NCI-H82 treated with DMSO at 0.1 percent for 48 hours (cell line): Measurements from ENCODE around the gene XAB2.
A peak's percentile ranks its signal among the peaks of the same experiment; 100 is the strongest.

Source experiments
- DNase-seq: peaks from one replicate; lab custom pipeline; 2025; ENCODE audit not compliant: unreplicated experiment; lab: John Stamatoyannopoulos, UW

The XAB2 gene

DNA sequence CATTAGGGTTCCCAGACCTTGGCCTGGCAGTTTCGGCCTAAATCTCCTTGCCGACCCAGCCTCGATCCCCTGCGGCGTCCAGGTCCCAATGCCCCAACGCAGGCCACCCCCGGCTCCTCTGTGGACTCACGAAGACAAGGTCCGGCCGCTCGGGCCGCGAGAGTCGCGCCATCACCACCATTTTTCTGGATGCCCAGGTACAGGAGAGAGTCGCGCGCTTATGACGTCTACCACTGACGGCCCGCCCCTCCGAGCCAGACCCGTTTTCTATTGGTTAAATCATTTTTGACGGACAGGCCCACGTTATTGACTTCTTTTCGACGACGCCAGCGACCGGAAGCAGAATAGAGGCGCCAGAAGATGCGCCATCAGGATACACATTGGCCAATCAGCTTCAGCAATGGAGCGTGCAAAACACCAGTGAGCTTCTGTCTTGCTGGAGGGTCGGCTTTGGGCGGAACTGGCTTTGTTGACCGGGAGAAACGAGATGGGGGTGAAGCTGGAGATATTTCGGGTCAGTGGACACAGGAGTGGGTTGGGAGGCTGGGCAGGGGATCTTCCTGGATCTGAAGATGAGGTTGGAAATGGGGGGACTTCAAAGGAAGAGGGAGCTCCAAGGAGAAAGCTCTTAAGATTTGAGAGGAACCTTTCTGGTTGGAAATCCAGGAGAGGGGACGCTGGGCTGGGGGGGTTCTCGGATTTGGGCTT is at the start of gene XAB2, which contains the start of gene PET100:
TSS of gene XAB2 (minus strand) at position 199 of the 708 bp plus-strand sequence. CDS start at position 181, 18 bp downstream.
TSS of gene PET100 (plus strand) at position 447 of the 708 bp plus-strand sequence. CDS start at position 488, 41 bp downstream.
- DNase-seq = peak; percentile 96

DNA sequence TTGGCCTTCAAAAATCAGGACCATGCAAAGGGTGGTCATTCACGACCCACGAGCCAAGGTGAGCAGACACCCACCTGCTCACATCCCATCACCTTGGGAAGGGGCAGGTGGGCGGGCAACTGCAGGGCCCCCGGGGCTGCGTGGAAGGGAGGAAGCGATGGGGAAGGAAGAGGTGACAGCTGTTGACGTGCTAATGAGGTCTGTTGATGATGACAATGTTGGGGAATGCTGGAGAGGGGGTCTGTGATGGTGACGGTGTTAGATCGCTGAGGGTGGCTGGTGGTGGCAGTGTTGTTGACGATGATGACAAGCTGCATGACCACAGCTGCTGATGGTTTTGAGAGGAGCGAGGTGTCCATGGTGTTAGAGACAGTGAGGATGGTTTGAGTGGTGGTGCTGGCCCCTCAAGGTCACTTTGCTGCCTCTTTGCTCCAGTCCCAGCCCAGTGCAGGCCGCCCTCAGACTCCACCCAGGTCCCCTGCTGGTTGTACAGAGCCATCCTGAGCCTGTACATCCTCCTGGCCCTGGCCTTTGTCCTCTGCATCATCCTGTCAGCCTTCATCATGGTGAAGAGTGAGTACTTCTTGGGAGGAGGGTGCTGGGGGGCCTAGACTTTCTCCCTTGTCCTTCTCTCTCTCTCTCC is 48.4 kb upstream of the XAB2 start:
- no peak for DNase-seq

- no peak for DNase-seq
Measured at GRCh38 chr19:7676854-7677253, 47.5 kb upstream of the XAB2 start, which contains the start of gene MCEMP1. MCEMP1 (plus strand) TSS chr19:7677090; CDS start chr19:7677121, 31 bp downstream.

DNA sequence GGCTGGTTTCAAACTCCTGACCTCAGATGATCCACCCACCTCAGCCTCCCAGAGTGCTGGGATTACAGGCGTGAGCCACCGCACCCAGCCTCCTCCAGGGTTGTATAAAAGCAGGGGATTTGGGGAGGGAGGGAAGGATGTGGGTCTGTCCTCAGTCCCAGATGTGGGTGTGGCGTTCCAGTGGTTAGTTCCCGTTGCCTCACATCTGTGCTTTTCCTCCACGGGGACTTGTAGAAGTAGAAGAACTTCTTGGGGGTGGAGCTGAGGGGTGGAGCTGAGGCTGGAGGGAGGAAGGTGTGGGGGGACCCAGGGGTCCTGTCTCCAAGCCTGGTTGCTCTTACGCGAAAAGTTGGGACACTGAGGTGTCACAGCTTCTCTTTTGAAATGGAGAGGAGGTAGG is 47.0 kb upstream of the XAB2 start:
- DNase-seq = no peak

DNA sequence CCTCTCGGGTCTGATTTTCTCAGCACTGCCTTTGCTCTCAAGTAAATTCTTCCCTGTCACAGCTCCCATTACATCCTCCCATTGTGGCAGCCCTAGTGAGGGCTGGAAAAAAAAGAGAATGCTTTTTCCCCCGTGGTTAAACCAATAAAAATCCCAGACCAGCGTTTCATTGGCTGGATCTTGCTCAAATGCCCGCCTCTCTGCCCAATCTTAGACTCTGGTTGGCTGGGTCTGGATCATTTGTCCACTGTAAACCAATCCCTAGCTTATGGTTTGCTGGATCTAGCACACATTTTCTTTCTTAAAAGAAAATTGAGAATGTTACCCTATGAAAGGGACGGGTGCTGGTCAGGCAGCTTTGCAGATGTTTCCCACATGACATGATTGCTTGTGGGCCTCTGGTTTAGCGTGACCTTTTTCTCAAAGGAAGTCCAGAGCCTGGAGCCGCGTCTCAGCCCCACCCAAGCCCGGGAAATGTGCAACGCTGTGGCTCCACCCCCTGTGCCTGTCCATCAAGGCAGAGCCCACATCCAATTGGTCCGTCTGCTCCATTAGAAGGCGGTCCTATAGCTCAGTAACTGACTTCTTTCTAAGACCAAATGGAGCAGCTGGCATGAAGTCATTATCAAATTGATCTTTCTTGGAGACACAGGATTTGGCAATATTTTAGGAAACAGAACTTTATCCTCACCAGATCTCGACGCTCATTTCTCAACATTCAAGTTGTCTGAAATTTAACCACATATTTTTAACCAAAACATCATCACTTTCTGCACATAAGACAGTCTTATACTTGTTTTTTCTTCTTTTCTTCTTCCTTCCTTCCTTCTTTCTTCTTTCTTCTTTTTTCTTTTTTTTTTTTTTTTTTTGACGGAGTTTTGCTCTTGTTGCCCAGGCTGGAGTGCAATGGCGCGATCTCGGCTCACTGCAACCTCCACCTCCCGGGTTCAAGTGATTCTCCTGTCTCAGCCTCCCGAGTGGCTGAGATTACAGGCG is 45.0 kb upstream of the XAB2 start:
- peak; percentile 57 for DNase-seq

DNA sequence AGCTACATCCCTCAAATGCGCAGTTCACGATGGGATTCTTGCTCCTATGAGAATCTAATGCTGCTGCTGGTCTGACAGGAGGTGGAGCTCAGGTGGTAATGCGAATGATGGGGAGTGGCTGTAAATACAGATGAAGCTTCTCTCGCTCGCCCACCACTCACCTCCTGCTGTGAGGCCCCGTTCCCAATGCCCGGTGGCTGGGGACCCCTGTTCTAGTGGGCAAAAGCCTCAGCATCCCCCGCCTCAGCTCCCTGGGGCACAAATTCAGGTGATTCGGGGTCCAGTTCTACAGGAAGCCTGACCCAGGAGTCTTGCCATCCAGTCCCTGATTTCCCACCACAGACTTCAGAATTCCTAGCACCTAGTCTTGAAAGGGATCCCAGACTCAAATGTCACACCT is 43.2 kb upstream of the XAB2 start:
- no peak for DNase-seq

- no peak for DNase-seq
Measured at GRCh38 chr19:7670790-7671189, 41.4 kb upstream of the XAB2 start.

GRCh38 chr19:7670150-7670783 is 40.9 kb upstream of the XAB2 start:
- DNase-seq = no peak

GRCh38 chr19:7669641-7670040 is 40.3 kb upstream of the XAB2 start:
- no peak for DNase-seq

DNA sequence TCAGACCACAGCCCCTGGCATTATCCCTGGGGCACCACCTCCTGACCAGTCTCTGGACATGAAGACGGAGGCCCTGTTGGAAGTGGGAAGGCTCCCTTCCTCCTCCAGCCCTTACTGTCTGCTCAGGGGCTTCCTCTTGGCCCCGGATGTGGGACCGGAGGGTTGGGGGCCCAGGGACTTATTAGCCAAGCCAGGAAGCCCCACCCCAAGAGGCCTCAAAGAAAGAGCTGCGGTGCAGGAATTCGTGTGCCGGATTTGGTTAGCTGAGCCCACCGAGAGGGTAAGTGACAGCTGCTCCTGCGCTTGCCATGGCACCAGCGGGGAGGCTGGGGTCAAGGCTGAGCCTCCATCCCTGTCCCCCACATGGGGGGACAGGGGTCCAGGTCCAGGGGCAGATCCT is 39.5 kb upstream of the XAB2 start, which contains the start of gene RETN:
TSS of gene RETN (plus strand) at position 208 of the 400 bp plus-strand sequence. CDS start 278 bp downstream, outside the sequence.
- DNase-seq = no peak

GRCh38 chr19:7665076-7665475 is 35.7 kb upstream of the XAB2 start:
- DNase-seq = no peak

DNA sequence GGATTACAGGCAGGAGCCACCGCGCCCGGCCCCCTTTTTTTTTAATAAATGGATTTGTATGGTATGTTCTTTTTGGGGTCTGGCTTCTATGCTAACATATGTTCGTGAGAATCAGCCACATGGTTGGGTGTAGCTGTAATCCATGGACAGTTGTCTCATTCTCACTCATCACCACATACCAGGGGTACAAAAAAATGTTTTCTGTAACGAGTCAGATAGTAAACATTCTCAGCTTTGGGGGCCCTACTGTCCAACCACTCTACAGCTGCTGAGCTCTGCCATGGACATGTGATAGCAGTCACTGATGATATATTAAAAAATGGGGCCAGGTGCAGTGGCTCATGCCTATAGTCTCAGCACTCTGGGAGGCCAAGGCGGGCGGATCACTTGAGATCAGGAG is 34.4 kb upstream of the XAB2 start:
- DNase-seq = no peak

DNA sequence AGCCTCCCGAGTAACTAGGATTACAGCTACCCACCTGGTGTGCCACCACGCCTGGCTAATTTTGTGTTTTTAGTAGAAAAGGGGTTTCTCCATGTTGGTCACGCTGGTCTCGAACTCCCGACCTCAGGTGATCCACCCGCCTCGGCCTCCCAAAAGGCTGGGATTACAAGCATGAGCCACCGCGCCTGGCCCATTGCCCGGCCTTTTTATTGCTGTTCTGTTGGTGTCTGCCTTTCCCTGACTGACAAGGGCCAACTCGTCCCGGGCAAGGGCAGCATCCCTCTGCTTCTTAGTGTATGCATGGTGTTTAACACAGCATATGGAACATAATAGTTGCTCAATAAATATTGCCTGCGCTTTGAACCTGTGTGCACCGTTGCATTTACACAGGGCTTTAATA is 33.3 kb upstream of the XAB2 start:
- no peak for DNase-seq

DNA sequence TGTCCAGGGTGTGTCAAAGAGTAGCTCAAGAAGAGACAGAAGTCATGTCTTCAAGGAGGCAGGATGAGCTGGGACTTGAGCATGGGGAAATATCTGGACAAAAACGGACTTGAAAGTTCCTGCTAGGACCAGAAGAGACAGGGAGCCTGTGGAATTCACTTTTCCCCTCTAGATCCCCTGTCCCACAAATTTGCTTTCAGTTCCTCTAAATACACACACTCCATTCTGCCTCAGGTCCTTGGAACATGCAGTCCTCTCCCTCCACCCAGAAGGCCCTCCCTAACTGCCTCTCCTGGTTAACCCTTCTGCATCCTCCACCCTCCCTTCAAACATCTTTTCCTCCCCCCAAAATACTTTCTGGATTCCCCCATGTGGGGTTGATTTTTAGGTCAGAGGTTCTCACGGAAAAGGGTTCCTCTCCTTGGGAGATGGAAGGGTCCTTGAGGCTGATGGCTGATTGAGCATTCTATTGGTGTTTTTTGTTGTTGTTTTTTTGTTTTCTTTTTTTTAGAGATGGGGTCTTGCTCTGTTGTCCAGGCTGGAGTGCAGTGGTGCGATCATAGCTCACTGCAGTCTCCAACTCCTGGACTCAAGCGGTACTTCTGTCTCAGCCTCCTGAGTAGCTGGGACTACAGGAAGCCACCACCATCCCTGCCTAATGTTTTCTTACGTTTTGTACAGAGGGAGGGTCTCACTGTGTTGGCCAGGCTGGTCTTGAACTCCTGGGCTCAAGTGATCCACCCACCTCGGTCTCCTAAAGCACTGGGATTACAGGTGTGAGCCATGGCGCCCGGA is 32.6 kb upstream of the XAB2 start:
- DNase-seq = no peak

DNA sequence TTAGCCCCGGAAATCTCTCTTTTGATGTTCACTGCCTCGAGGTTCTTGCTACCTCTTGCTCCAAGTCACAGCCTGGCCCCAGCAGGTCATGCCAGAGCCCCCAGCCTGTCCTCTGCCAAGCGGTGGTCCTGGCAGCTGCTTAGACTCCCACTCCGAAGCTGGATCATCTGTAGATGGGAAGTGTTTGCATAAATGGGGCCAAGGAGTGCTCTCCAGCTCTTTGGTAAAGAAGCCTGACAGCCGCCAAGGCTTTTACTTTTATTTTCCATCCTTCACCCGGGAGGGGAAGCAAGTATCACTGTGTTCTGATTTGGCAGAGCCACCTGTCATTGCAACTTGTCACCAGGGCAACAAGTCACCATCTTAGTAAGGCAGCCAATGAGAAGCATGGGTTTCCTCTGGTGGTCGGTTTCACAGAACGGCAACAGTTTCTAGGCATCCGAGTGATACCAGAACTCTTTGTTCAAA is 28.9 kb upstream of the XAB2 start:
- DNase-seq = no peak

- DNase-seq = no peak
Measured at GRCh38 chr19:7657131-7657751, 27.9 kb upstream of the XAB2 start.

- no peak for DNase-seq
Measured at GRCh38 chr19:7655581-7655980, 26.2 kb upstream of the XAB2 start.

DNA sequence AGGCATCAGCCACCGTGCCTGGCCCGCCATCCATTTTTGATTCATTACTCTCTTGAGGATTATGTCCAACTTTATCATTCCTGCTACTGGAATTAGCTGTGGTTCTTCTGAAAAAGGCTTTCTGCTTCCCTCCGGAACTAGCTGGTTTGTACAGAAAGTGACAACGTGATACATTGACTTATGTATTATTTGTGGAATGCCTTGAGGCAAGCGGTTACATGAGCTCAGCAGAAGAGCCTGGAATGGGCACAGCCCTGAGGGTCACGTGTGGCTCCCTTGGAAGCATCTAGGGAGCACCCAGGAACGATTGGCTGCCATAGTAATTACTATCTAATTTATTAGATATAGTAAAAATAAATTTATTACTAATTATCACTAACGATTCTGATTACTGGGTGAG is 25.1 kb upstream of the XAB2 start:
- DNase-seq = no peak

DNA sequence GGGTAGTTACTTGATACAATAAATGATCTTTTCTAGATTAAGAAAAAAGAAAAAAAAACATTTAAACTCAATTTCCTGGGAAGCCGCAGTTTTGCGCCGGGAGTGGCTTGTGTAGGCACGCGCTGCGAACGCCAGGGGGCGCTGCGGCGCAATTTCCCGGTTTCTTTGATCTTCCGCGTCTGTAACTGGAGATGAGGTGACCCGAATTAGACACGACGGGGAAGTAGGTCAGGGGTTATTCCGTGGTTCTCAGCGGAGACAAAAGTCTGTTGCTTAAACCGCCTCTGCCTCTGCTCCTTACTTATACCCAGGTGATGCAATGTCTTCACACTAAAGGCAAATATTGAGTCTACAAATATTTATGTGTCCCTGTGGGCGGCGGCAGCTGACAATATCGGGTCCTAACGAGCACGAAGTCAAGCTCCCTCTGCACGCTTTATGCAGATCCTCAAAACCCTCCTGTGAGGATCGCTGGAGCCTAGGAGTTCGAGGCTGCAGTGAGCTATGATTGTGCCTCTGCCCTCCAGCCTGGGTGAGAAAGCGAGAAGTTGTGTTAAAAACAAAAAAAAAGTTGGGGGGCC is 22.8 kb upstream of the XAB2 start:
- peak; percentile 58 for DNase-seq
